ENCODE results near the gene PUM2. TPM values are rescaled to one million over a fixed set of nuclear protein-coding genes. Genes with fewer than 3 reads are reported as not detected.
A peak's percentile ranks its signal among the peaks of the same experiment; 100 is the strongest.

Gene PUM2
- total RNA-seq, 2 experiments from 2014 or later, result 88.4 to 96.8 TPM

DNA sequence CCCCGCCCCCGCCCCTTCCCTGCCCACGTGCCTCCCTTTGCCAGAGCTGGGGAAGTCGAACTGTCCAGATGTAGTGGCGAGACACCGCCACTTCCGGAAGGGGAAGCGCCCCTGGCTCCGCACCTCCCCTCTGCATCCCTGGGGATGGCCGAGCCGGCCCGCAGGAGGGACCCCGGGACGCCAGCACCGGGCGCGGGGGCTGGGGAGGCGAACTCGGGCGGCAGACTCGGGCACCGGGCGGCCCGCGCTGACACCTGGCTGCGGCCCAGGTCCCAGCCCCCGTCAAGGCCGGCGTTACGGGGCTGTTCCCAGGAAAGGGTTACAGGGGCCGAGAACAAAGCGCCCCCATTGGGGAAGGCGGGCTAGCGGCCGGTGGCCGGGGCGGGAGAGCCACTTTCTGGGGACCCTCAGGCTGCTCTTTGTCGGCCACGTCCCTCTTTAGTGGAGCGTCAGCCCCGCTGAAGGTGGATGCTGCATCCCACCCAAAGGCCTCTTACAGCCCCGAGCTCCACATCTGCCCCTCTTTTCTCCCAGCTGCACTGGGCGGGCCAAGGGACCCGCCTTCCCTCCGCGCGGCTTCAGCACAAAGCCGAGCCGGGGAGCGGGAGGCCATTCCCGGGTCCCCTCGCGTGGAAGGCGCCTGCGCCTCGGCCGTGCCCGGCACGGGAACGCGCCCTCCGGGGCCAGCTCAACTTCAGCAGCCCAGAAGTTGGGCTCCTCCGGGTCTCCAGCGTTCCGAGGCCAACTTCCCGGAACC is 127.1 kb downstream of the PUM2 start:
- peak; percentile 11 for DNase-seq
- Mint-ChIP-seq H3K4me1 (ENCODE audit: low read depth) (peaks cover 6% of the 10 kb centered on the region), H3K27me3 (ENCODE audit: low read depth) (peaks cover 42% of the 10 kb centered on the region), H3K36me3 (ENCODE audit: low read depth) (no peaks in the 10 kb centered on the region), H3K4me3 (peak overlapping the region; percentile 15), H3K9me3 (no peaks in the 10 kb centered on the region), H3K27ac (no peak overlapping the region)
- CTCF ChIA-PET, result interaction anchor here (0.6 to 1.5 kb wide), 2 partner anchors 18 to 208 kb away, joined by 3 read pairs; no protein-coding TSS in a partner anchor
- intact Hi-C loops (cut with micrococcal nuclease), result loop anchor here (2.0 to 10.0 kb wide), 2 partner anchors 121 to 209 kb away; partner anchors contain the start of gene MATN3

DNA sequence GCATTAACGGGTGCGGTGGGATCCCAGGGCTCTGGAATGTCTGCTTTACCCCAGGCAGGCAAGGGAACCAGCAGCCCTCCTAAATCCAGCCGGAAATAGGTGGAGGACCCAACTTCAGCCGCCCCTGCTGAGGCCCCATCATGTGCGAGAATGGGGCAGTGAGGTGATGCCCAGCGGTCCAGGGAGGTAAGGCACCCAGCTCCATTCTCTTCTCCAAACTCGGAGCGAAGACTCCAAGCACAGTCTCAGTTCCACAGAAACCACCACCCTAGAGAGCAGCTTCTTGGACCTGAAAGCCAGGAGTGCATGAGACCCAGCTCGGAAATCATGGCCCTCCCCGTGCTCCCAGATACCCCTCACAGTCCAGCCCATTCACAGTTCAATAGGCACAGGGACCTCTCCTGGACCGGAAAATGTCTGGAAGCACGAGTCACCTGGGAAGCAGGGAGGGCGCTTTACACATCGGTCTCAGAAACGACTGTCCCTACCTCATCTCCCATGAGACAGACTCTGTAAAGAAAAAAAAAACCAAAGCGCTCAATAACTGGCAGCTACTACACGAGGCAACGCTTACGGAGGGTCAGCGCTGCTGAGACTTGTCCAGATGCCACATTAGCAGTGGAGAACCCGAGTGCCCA is 127.8 kb downstream of the PUM2 start:
- no peaks in the 10 kb centered on the region for H3K9me3 Mint-ChIP-seq
- H3K36me3 Mint-ChIP-seq (ENCODE audit: low read depth), result no peaks in the 10 kb centered on the region
- peak overlapping the region; percentile 7 for H3K4me3 Mint-ChIP-seq
- H3K4me1 Mint-ChIP-seq (ENCODE audit: low read depth), result peaks cover 6% of the 10 kb centered on the region
- CTCF ChIA-PET, result interaction anchor here (1.5 to 2.0 kb wide), 2 partner anchors 189 to 207 kb away, joined by 3 to 5 read pairs; no protein-coding TSS in a partner anchor
- intact Hi-C loops (cut with micrococcal nuclease), result loop anchor here (10.0 kb wide), 1 partner anchor 208 kb away; the partner anchor contains the start of gene MATN3
- H3K27ac Mint-ChIP-seq, result no peak overlapping the region
- no peak for DNase-seq
- H3K27me3 Mint-ChIP-seq (ENCODE audit: low read depth), result peaks cover 44% of the 10 kb centered on the region

DNA sequence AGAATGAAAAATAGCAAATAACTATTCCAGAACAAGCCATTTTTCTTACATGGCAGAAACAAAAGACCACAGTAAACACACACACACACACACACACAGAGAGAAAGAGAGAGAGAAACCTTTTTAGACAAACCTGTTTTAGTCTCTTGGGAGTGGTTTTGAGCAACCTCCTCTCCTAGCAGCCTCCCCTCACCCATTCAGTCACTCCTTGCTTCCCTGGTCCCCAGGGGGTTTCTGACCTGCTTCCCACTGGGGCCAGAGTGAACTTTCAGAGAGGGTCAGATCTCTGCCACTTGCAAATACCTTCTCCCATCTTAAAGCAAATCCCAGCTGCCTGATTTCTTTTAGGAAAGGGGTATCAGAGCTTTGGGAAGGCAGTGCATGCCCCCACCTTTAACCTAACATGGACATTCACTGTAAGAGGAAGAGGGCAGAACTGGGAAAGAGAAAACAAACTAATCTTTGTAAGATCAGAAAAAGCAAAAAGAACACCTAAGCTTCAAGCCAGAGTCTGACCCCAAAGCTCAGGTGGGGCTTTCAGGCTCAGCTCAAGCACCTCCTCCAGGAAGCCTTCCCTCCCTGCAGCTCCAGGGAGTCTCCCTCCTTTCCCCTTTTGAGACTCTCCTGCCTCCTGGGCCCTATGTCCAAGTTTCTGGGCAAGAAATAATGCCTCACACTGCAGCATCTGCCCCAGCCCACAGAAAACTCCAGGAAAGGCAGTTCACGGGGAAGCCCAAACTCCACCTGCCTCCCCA is 128.5 kb downstream of the PUM2 start:
- CTCF ChIA-PET, result interaction anchor here (1.4 to 2.0 kb wide), 2 partner anchors 20 to 189 kb away, joined by 3 to 5 read pairs; no protein-coding TSS in a partner anchor
- Mint-ChIP-seq H3K9me3 (no peaks in the 10 kb centered on the region), H3K27ac (no peak overlapping the region), H3K36me3 (ENCODE audit: low read depth) (no peaks in the 10 kb centered on the region), H3K4me3 (no peak overlapping the region), H3K27me3 (ENCODE audit: low read depth) (peaks cover 38% of the 10 kb centered on the region), H3K4me1 (ENCODE audit: low read depth) (peaks cover 6% of the 10 kb centered on the region)
- no peak for DNase-seq
- intact Hi-C loops (cut with micrococcal nuclease), result loop anchor here (10.0 kb wide), 1 partner anchor 207 kb away; the partner anchor contains the start of gene MATN3

DNA sequence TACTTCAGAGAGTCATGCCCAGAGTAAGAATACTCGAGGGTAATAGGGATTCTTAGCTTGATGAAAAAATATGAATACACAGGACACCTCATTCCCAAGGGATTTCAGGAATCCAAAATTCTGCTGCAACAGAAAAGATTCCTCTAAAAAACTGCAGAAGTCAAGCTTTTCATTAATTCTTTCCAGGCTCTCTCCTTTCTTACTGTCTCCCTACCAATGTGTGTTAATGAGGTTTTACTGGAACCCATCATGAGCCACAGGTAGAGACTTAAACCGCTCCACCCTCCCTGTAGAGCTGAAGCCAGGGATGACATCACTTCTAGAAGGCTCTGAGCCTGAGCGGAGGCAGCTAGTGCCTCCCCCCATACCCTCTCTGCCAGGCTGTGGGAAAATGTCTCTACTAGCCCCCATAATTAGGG is 129.1 kb downstream of the PUM2 start:
- Mint-ChIP-seq H3K27me3 (ENCODE audit: low read depth) (peaks cover 35% of the 10 kb centered on the region), H3K4me3 (no peak overlapping the region), H3K36me3 (ENCODE audit: low read depth) (no peaks in the 10 kb centered on the region), H3K9me3 (no peaks in the 10 kb centered on the region), H3K4me1 (ENCODE audit: low read depth) (peaks cover 6% of the 10 kb centered on the region), H3K27ac (no peak overlapping the region)
- no peak for DNase-seq
- intact Hi-C loops (cut with micrococcal nuclease), result loop anchor here (10.0 kb wide), 1 partner anchor 207 kb away; the partner anchor contains the start of gene MATN3
- CTCF ChIA-PET, result interaction anchor here (1.1 to 2.0 kb wide), 3 partner anchors 20 to 190 kb away, joined by 3 to 5 read pairs (median 3); no protein-coding TSS in a partner anchor

DNA sequence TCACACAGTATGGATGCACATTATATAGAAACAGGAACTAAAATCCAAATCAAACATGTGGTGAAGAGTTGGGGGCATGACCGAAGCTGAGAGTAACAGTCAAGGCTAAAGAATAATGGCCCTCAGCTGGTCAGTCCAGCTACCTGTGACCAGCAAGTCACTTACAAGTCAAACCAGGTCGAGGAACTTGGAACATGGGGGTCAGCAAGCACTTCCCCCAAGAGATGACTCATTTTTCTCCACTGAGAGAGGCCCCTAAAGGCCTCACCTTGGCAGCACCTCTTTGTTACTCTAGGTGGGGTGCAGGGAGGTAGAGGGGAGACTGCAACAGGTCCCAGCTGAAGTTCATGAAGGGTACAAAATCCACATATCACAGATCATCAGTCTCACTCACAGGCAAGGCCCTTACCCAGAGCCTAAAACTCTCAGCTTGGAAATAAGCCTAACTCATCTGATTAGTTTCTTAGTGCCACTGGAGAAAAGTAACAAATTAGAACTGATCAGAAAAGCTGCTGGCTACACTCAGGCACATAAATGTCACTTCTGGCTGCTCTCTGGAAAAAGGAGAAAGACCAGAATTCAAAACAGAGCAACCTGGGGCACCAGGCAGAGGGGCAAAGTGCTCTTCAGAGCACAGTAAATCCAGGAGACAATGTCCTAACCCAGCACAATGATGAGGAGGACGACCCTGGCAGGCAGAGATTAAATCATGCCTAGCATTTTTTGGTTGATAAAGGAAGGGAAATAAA is 129.7 kb downstream of the PUM2 start:
- no peaks in the 10 kb centered on the region for H3K36me3 Mint-ChIP-seq (ENCODE audit: low read depth)
- no peak overlapping the region for H3K27ac Mint-ChIP-seq
- no peak for DNase-seq
- peaks cover 6% of the 10 kb centered on the region for H3K4me1 Mint-ChIP-seq (ENCODE audit: low read depth)
- intact Hi-C loops (cut with micrococcal nuclease), result loop anchor here (10.0 kb wide), 1 partner anchor 206 kb away; the partner anchor contains the start of gene MATN3
- CTCF ChIA-PET, result interaction anchor here (1.1 to 2.0 kb wide), 3 partner anchors 21 to 190 kb away, joined by 3 to 5 read pairs (median 3); no protein-coding TSS in a partner anchor
- H3K4me3 Mint-ChIP-seq, result no peak overlapping the region
- no peaks in the 10 kb centered on the region for H3K9me3 Mint-ChIP-seq
- H3K27me3 Mint-ChIP-seq (ENCODE audit: low read depth), result peaks cover 30% of the 10 kb centered on the region

DNA sequence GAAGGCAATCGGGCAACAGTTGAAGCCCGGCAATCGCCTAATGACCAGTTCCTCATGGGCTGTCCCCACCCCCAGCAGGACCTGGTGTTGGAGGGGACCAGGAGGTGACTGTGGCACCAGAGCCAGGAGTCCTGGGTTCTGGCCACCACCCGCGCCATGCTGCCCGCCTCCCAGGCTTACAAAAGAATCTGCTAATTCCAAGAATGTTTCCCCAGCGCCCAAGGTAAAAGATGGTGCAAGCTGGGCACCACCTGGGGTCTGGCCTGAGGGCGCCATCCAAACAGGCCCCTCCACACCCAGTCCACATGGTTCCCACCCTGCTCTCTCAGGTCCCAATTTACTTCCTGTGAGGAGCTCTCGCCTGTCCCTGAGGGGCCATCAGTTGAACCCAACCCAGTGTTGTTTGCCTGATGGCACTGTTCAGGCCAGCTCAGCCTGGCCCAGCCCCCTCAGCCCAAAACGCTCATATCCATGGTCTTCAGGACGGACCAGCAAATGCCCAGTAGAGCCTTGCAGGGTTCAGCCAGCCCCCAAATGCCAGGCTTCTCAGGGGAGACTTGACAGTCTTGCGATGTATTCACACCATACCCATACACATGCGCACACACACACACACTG is 130.8 kb downstream of the PUM2 start:
- Mint-ChIP-seq H3K27me3 (ENCODE audit: low read depth) (peaks cover 22% of the 10 kb centered on the region), H3K4me1 (ENCODE audit: low read depth) (no peaks in the 10 kb centered on the region), H3K27ac (no peak overlapping the region), H3K9me3 (no peaks in the 10 kb centered on the region), H3K36me3 (ENCODE audit: low read depth) (no peaks in the 10 kb centered on the region), H3K4me3 (no peak overlapping the region)
- DNase-seq, result no peak
- intact Hi-C loops (cut with micrococcal nuclease), result loop anchor here (10.0 kb wide), 1 partner anchor 205 kb away; the partner anchor contains the start of gene MATN3
- CTCF ChIA-PET, result interaction anchor here (0.6 kb wide), 1 partner anchor 11 kb away, joined by 3 read pairs; no protein-coding TSS in a partner anchor

DNA sequence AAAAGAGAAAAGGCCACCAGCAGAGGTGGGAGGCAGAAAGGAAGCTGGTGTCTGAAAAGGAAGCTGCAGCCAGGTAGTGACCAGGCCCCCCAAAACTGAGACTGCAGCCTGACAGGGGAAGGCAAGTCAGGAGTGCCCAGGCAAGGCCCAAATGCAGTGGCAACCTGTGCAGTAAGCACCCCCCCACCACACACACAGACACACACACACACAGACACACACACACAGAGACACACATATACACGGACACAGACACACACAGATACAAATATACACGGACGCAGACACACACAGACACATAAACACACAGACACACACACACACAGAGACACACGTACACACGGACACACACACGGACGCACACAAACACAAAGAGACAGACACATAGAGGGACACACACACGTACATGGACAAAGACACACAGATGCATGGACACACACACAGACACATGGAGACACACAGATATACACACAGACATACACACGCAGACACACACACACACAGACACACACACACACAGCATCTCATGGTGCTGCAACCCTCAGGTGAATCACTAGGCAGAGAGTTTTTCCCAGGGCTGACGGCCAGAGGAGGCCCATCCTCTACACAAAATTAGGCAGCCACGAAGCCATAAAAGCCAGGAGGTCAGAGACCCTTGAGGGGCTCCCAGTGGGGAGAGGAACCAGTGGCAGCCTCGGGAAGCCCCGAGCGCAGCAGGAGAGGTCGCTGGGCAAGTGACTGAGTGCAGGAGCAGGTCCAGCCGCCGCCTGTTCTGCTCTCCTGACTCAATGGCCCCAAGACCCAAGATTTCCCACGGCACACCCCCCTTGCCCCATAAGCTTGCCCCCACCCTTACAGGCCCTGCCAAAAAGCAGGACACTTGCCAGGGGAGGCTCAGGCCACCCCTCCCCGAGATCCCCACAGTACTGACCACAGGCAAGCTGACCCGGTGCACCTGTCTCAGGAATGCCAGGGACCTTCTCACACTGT is 132.0 kb downstream of the PUM2 start:
- H3K4me3 Mint-ChIP-seq, result no peak overlapping the region
- no peaks in the 10 kb centered on the region for H3K36me3 Mint-ChIP-seq (ENCODE audit: low read depth)
- H3K4me1 Mint-ChIP-seq (ENCODE audit: low read depth), result no peaks in the 10 kb centered on the region
- no peak overlapping the region for H3K27ac Mint-ChIP-seq
- DNase-seq, result no peak
- CTCF ChIA-PET, result no interaction called here
- H3K9me3 Mint-ChIP-seq, result no peaks in the 10 kb centered on the region
- intact Hi-C loops (cut with micrococcal nuclease), result no loop called here
- H3K27me3 Mint-ChIP-seq (ENCODE audit: low read depth), result peaks cover 22% of the 10 kb centered on the region

DNA sequence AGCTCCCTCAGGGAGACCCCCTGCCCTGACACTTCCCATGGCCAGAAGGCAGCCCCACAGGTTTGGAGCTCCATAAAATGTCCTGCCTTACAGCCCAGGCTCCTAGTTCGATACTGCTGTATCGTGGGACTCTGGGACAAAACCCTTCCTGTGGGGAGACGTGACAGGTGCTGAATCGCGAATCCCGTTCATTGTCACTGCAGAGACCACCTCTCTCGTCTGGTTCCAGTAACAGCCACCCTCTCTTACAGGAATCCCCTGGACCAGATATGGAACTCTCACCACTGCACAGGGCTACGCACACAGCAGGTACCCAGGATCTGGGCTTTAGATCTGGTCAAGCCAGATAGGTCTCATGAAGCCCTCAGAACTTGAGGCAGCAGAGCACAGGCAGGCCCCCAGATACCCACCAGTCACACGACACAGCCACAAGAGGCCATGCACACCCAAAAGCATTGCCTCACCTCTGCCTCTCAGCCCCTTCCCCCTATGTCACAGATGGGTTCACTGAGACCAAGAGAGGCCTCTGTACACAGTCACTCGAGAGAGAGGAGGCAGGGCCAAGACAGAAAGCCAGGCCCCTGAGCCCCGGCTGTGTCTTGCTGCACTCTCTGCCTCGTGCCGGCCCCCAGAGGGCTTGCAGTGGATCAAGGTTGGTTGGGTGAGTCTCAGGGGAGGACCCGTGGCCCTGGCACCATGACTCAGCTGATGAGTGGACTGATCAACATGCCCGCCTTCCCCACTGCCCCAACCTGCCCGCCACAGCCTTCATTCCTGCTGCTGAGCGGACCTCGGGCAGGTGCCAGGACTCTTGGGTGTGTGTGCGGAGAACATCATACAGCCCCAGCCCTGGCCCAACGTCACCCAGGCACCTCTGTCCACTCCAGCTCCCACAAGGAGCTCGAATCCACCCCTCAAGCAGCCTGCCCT is 133.3 kb downstream of the PUM2 start:
- intact Hi-C loops (cut with micrococcal nuclease), result no loop called here
- H3K27ac Mint-ChIP-seq, result no peak overlapping the region
- no peaks in the 10 kb centered on the region for H3K4me1 Mint-ChIP-seq (ENCODE audit: low read depth)
- CTCF ChIA-PET, result no interaction called here
- DNase-seq, result no peak
- H3K27me3 Mint-ChIP-seq (ENCODE audit: low read depth), result peaks cover 13% of the 10 kb centered on the region
- H3K4me3 Mint-ChIP-seq, result no peak overlapping the region
- H3K36me3 Mint-ChIP-seq (ENCODE audit: low read depth), result no peaks in the 10 kb centered on the region
- no peaks in the 10 kb centered on the region for H3K9me3 Mint-ChIP-seq

DNA sequence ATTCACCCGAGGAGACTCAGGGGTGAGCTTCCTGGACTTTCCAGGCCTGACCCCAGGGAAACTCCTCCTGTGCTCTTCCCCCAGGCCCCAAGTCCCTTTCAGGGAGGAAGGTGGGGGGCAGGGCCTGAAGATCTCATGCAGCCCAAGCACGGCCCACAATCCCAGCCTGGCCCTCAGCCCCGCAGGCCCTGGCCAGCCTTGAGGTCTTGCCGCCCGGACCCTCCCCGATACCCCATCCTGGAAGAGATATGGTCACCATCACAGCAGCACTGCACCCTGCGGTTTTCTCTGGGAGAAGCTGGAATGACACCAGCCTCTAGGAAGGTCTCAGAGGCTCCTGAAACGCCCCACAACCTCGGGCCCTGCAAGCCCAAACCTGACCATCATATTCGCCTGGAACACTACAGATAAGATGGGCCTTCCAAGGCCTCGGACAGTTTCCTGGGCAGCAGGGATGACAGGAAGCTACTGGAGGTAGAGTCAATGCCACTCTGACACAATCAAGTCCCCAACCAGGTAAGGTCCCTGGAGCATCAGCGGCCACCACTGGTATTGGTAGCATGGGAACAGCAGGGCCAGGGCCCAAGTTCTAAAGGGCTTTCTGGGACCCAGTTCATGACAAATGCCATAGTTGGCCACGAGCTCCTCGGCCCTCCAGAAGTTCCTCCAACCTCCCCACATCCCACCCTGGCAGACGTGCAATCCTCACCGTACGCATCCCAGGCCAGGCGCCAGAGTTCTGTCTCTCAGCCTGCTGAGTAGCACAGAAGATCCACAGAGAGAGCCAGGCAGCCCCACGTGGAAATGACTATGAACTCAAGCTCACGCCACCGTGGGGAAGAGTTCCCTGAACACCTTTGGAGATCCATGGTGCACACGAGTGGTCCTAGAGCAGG is 134.3 kb downstream of the PUM2 start:
- Mint-ChIP-seq H3K36me3 (ENCODE audit: low read depth) (no peaks in the 10 kb centered on the region), H3K27me3 (ENCODE audit: low read depth) (peaks cover 6% of the 10 kb centered on the region), H3K4me1 (ENCODE audit: low read depth) (no peaks in the 10 kb centered on the region), H3K27ac (no peak overlapping the region), H3K4me3 (no peak overlapping the region), H3K9me3 (no peaks in the 10 kb centered on the region)
- intact Hi-C loops (cut with micrococcal nuclease), result no loop called here
- CTCF ChIA-PET, result no interaction called here
- no peak for DNase-seq
